HG03571 (cell line): ENCODE data around the gene TMEM169.

ENCODE experiments used
- ATAC-seq: cut with Tn5 transposase; IDR thresholded peaks from one replicate; pipeline ENCODE4 v1.9.1; 2021; ENCODE audit not compliant: unreplicated experiment

Gene TMEM169

GRCh38 chr2:216081487-216082116, at the start of gene TMEM169, which contains the start of gene PECR:
TMEM169 (plus strand) TSS chr2:216081919; CDS start chr2:216095964, 14,045 bp downstream.
PECR (minus strand) TSS chr2:216081809; CDS start chr2:216081741, 68 bp downstream.
- peak; percentile 96 for ATAC-seq

GRCh38 chr2:216031960-216032689, 49.6 kb upstream of the TMEM169 start:
- ATAC-seq = peak; percentile 81

- ATAC-seq = no peak
Observed at GRCh38 chr2:216033403-216033802, 48.3 kb upstream of the TMEM169 start.

GRCh38 chr2:216034065-216034464, 47.7 kb upstream of the TMEM169 start:
- peak; percentile 39 for ATAC-seq

GRCh38 chr2:216039918-216040317, 41.8 kb upstream of the TMEM169 start:
- no peak for ATAC-seq

GRCh38 chr2:216041438-216041837, 40.3 kb upstream of the TMEM169 start:
- no peak for ATAC-seq

GRCh38 chr2:216043949-216044348, 37.8 kb upstream of the TMEM169 start:
- no peak for ATAC-seq

- ATAC-seq = peak; percentile 64
Observed at GRCh38 chr2:216044883-216045486, 36.7 kb upstream of the TMEM169 start.

GRCh38 chr2:216047397-216047796, 34.3 kb upstream of the TMEM169 start:
- ATAC-seq = no peak

- ATAC-seq = no peak
Observed at GRCh38 chr2:216049452-216049851, 32.3 kb upstream of the TMEM169 start.

GRCh38 chr2:216051350-216051749, 30.4 kb upstream of the TMEM169 start:
- no peak for ATAC-seq

GRCh38 chr2:216052420-216052819, 29.3 kb upstream of the TMEM169 start:
- ATAC-seq = no peak

GRCh38 chr2:216055680-216056079, 26.0 kb upstream of the TMEM169 start:
- ATAC-seq = no peak

- no peak for ATAC-seq
Observed at GRCh38 chr2:216056739-216057138, 25.0 kb upstream of the TMEM169 start.

GRCh38 chr2:216057688-216058193, 24.0 kb upstream of the TMEM169 start:
- ATAC-seq = peak; percentile 92

GRCh38 chr2:216059233-216059834, 22.4 kb upstream of the TMEM169 start:
- no peak for ATAC-seq

GRCh38 chr2:216064014-216064630, 17.6 kb upstream of the TMEM169 start:
- ATAC-seq = no peak

- ATAC-seq = no peak
Observed at GRCh38 chr2:216064665-216065064, 17.1 kb upstream of the TMEM169 start.

GRCh38 chr2:216066230-216066629, 15.5 kb upstream of the TMEM169 start:
- ATAC-seq = no peak

GRCh38 chr2:216069028-216069427, 12.7 kb upstream of the TMEM169 start:
- ATAC-seq = no peak

- ATAC-seq = no peak
Observed at GRCh38 chr2:216070195-216070594, 11.5 kb upstream of the TMEM169 start.
